Measurements from ENCODE around the gene PDE4D.

DNA sequence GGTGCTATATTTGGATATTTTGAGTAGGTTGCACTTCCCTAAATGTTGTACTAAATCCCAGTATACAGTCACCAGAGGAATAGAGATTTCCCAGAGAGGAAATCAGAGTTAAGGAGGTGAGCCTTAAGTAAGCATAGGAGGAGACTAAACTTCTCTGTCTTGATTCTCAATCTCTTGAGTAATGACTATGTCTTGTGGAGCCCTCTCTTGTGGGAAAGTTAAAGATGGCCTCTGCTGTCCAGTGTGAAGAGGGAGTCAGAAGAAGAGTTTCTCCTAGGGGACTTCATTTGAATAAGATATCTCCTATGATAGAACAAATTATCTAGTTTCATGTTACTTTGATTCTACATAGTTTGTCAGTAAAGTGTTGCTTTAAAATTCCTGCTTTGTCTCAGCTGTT lies 502.5 kb downstream of the PDE4D start:
- no peak for TF ChIP-seq GLIS3 (CRISPR knock-in tag; IDR thresholded peaks at IDR 0.05)
- TF ChIP-seq, protein P1, sequence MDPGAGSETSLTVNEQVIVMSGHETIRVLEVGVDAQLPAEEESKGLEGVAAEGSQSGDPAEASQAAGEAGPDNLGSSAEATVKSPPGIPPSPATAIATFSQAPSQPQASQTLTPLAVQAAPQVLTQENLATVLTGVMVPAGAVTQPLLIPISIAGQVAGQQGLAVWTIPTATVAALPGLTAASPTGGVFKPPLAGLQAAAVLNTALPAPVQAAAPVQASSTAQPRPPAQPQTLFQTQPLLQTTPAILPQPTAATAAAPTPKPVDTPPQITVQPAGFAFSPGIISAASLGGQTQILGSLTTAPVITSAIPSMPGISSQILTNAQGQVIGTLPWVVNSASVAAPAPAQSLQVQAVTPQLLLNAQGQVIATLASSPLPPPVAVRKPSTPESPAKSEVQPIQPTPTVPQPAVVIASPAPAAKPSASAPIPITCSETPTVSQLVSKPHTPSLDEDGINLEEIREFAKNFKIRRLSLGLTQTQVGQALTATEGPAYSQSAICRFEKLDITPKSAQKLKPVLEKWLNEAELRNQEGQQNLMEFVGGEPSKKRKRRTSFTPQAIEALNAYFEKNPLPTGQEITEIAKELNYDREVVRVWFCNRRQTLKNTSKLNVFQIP (CRISPR knock-in tag; IDR thresholded peaks at IDR 0.05; ENCODE audit: borderline replicate concordance, low read depth): no peak
- no peak for TF ChIP-seq ISL1 (CRISPR knock-in tag; IDR thresholded peaks at IDR 0.05)
- no peak for TF ChIP-seq SNAI2 (CRISPR knock-in tag; IDR thresholded peaks at IDR 0.05)
- no peak for TF ChIP-seq CREB5 (CRISPR knock-in tag; IDR thresholded peaks at IDR 0.05; ENCODE audit: low read depth)
- no peak for TF ChIP-seq OSR1 (CRISPR knock-in tag; IDR thresholded peaks at IDR 0.05)
- TF ChIP-seq TCF4 (CRISPR knock-in tag; IDR thresholded peaks at IDR 0.05; ENCODE audit: borderline replicate concordance): no peak
- no peak for TF ChIP-seq ZC3H10 (CRISPR knock-in tag; IDR thresholded peaks at IDR 0.05)
- no peak for TF ChIP-seq RARB (CRISPR knock-in tag; IDR thresholded peaks at IDR 0.05)
- no peak for TF ChIP-seq PATZ1 (CRISPR knock-in tag; IDR thresholded peaks at IDR 0.05; ENCODE audit: borderline replicate concordance)

All from SK-N-SH treated with all-trans-retinoic acid at 6 μM for 48 hours (cell line).